Dedifferentiated amniotic fluid mesenchymal stem cell (primary cell): Measurements from ENCODE around the gene ENG.
A peak's percentile ranks its signal among the peaks of the same experiment; 100 is the strongest.

Experiments
- DNase-seq: peaks from one replicate; pipeline ENCODE4 v3.0.0-alpha.2; 2016; ENCODE audit errors: extremely low spot score

Gene ENG

GRCh38 chr9:127776924-127777289 lies 77.6 kb downstream of the ENG start:
- no peak for DNase-seq

- DNase-seq = no peak
These were observed 78.1 kb downstream of the ENG start for GRCh38 chr9:127776195-127776923.

GRCh38 chr9:127773981-127774380 lies 80.5 kb downstream of the ENG start:
- no peak for DNase-seq

- no peak for DNase-seq
These were observed 81.2 kb downstream of the ENG start for GRCh38 chr9:127773272-127773671.

- no peak for DNase-seq
These were observed 81.9 kb downstream of the ENG start for GRCh38 chr9:127772603-127773002.

GRCh38 chr9:127771570-127772189 lies 82.8 kb downstream of the ENG start:
- no peak for DNase-seq

- DNase-seq = peak; percentile 88
These were observed 83.4 kb downstream of the ENG start for GRCh38 chr9:127770905-127771569.

- DNase-seq = no peak
These were observed 83.9 kb downstream of the ENG start for GRCh38 chr9:127770583-127770904.

- no peak for DNase-seq
These were observed 84.4 kb downstream of the ENG start for GRCh38 chr9:127769929-127770582.

GRCh38 chr9:127769101-127769500 lies 85.4 kb downstream of the ENG start:
- DNase-seq = no peak

GRCh38 chr9:127768698-127769097 lies 85.8 kb downstream of the ENG start:
- DNase-seq = no peak

- no peak for DNase-seq
These were observed 86.5 kb downstream of the ENG start for GRCh38 chr9:127767909-127768331.

- no peak for DNase-seq
These were observed 87.0 kb downstream of the ENG start for GRCh38 chr9:127767410-127767809.

- DNase-seq = no peak
These were observed 89.0 kb downstream of the ENG start for GRCh38 chr9:127765418-127765817.
